Heart right ventricle (tissue), 16 donors: ENCODE data around the gene ANKRD62. TPM values are rescaled to one million over a fixed set of nuclear protein-coding genes. Genes with fewer than 3 reads are reported as not detected.

Experiments
- ATAC-seq, 8 donors: fragments of 200-7000 bp; cut with Tn5 transposase; one replicate each; pipeline ENCODE4 v1.9.1; 2020; ENCODE audit warnings: mild to moderate bottlenecking in 8 of 8, moderate library complexity in 8 of 8, moderate number of reproducible peaks in 1 of 8
- DNase-seq, 2 donors: peaks; one replicate each; pipeline ENCODE4 v3.0.0-alpha.2; 2020
- H3K27ac ChIP-seq, 10 donors: fragments of 200-600 bp; sonication (generic) in 2 of 10; one replicate each; pipeline versions ENCODE4 v1.5.0 to v1.8.0; 2020 to 2022; ENCODE audit warnings: mild to moderate bottlenecking in 3 of 10
- H3K27me3 ChIP-seq, 7 donors: fragments of 200-600 bp; one replicate each; pipeline ENCODE4 v1.8.0; 2021 to 2022; ENCODE audit warnings: mild to moderate bottlenecking in 2 of 7
- H3K36me3 ChIP-seq, 9 donors: fragments of 200-600 bp; sonication (generic) in 1 of 9; one replicate each; pipeline versions ENCODE4 v1.5.0 to v1.8.0; 2020 to 2022; ENCODE audit warnings: mild to moderate bottlenecking in 2 of 9
- H3K4me1 ChIP-seq, 9 donors: fragments of 200-600 bp; sonication (generic) in 1 of 9; one replicate each; pipeline versions ENCODE4 v1.5.0 to v1.8.0; 2020 to 2022; ENCODE audit warnings: mild to moderate bottlenecking in 4 of 9
- H3K4me3 ChIP-seq, 10 donors: fragments of 200-600 bp; sonication (generic) in 2 of 10; one replicate each; pipeline versions ENCODE4 v1.5.0 to v1.8.0; 2020 to 2022; ENCODE audit warnings: mild to moderate bottlenecking in 7 of 10, moderate library complexity in 2 of 10
- H3K9me3 ChIP-seq, 11 donors: fragments of 200-600 bp in 10 of 11; sonication (generic) in 2 of 11; one replicate each; pipeline versions ENCODE4 v1.5.0 to v1.8.0; 2013 to 2022; ENCODE audit warnings: mild to moderate bottlenecking in 2 of 11, control low read depth in 1 of 11, moderate library complexity in 1 of 11
- CTCF ChIP-seq, 9 donors: fragments of 200-600 bp; sonication (generic) in 2 of 9; IDR thresholded peaks; one replicate each; pipeline versions ENCODE4 v1.5.0 to v1.8.0; 2021 to 2022; ENCODE audit warnings: antibody characterized with exemption in 9 of 9, mild to moderate bottlenecking in 5 of 9, moderate library complexity in 1 of 9
- WGBS, 2 donors: extraction: QIAGEN DNeasy Blood & Tissue Kit; methylation state at CpG; one replicate each; pipeline ENCODE4 v1.1.7; 2013; ENCODE audit warnings: inconsistent platforms in 1 of 2; 5-methylcytosine and 5-hydroxymethylcytosine counted together
- intact Hi-C, 10 donors: fragments of 100-400 bp; cut with DNase I; formaldehyde crosslinking; loops; one replicate each; pipeline versions ENCODE4 v1.11.1 to v1.14.2; 2022
- polyA plus RNA-seq, 2 donors: library from polyadenylated mRNA; stranded (reverse); fragments of 200-250 nt; gene quantifications; one replicate each; pipeline ENCODE4 v1.2.3, GENCODE V29; 2013
- total RNA-seq, 10 donors: library from RNA; stranded (reverse); fragmentation: NEBNext Ultra II Directional in 3 of 10; extraction: Animal tissue kit (Norgen Biotek cat#: 25700) in 3 of 10; gene quantifications; one replicate each; pipeline versions ENCODE4 v1.2.1 to v1.2.4, GENCODE V29; 2021 to 2023
- donor health status: Arrhythmogenic right ventricular cardiomyopathy.
- donor health status: ischemic (EF 13 %, LVEDD 7.1; RV severe dilation, severe dysfunction).
- donor health status: healthy with polysubstance abuse.
- donor health status: DM: no; HTN: yes; CAD: no.
- donor health status: DM: no; HTN: no; CAD: no.
- donor health status: ischemic (EF 25% LVEDD 6.9; RV normal size, moderate dysfunction).
- donor health status: ischemic (EF 25% LVEDD 5.7; RV mildly dilated, moderate dysfunction).
- donor health status: healthy.
- donor health status: DM: yes; HTN: yes; CAD: no.
- donor health status: Ischemic cardiomyopathy.
- donor health status: ischemic (EF 35%, LVEDD 5.7; RV mildly dilated, moderate dysfunction).
- donor health status: nonischemic (EF 11% LVEDD 7.7; RV severe dilation, severe dysfunction).
- donor health status: DM: yes; HTN: yes; CAD: no.
- donor health status: PGD.
- donor health status: ischemic (EF 29% LVEDD 5.4; RV normal size, mild dysfunction).
- donor health status: nonischemic (EF 23%, LVEDD 6.1; RV moderate dilation, normal function).

Gene ANKRD62
- total and polyA plus RNA-seq, 12 donors, result not detected

DNA sequence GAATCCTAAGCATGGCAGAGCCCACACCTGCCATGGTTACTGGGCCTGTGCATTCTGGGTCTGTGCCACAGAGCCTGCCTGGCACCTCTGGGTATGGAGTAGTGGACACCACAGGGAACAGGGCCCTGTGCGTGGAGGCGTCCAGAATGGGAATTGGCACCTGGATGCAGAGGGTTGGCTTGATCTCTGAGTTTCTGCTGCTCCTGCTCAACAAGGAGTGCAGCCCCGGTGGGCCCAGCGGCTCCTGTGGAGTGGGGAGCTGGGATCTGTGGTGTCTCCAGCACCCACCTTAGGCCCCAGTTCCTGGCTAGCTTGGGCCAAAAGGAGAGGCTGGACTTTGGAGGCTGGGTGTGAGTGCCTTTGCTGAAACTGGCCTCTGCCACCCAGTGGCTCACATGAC lies 7.9 kb upstream of the ANKRD62 start:
- no peaks in the 10 kb centered on the region for H3K27me3 ChIP-seq
- intact Hi-C loops, result no loop called here
- no peak for TF ChIP-seq CTCF (IDR thresholded peaks at IDR 0.05)
- WGBS, 2 donors, result 81 to 97% methylated on average over 4 of the region's 4 CpGs
- H3K27ac ChIP-seq, result no peak overlapping the region
- DNase-seq, result no peak
- H3K4me1 ChIP-seq, result no peaks in the 10 kb centered on the region
- no peak overlapping the region for H3K4me3 ChIP-seq
- H3K9me3 ChIP-seq, result no peaks in the 10 kb centered on the region
- ATAC-seq, result no peak
- H3K36me3 ChIP-seq, result no peaks in the 10 kb centered on the region

GRCh38 chr18:12086249-12086648 lies 7.4 kb upstream of the ANKRD62 start:
- DNase-seq (peak in 1 of 2 donors; percentile 8), ATAC-seq (peak in 3 of 8 donors; percentile 18 to 31 (median 20))
- intact Hi-C loops, result no loop called here
- Histone ChIP-seq H3K27me3 (no peaks in the 10 kb centered on the region), H3K9me3 (no peaks in the 10 kb centered on the region), H3K36me3 (no peaks in the 10 kb centered on the region), H3K27ac (no peak overlapping the region), H3K4me3 (no peak overlapping the region), H3K4me1 (no peaks in the 10 kb centered on the region)
- WGBS, 2 donors, result 95 to 100% methylated on average over 3 to 5 of the region's 5 CpGs
- no peak for TF ChIP-seq CTCF (IDR thresholded peaks at IDR 0.05)

- no peak for TF ChIP-seq CTCF (IDR thresholded peaks at IDR 0.05)
- ATAC-seq, result peak in 3 of 8 donors; percentile 12 to 27 (median 13)
- H3K27ac ChIP-seq, result no peak overlapping the region
- no peaks in the 10 kb centered on the region for H3K9me3 ChIP-seq
- H3K27me3 ChIP-seq, result no peaks in the 10 kb centered on the region
- DNase-seq, result peak in 1 of 2 donors; percentile 8
- no peak overlapping the region for H3K4me3 ChIP-seq
- WGBS, 2 donors, result 91 to 94% methylated on average over 18 of the region's 18 CpGs
- H3K4me1 ChIP-seq, result no peaks in the 10 kb centered on the region
- H3K36me3 ChIP-seq, result no peaks in the 10 kb centered on the region
- intact Hi-C loops, result no loop called here
These were observed 6.8 kb upstream of the ANKRD62 start for GRCh38 chr18:12086677-12087470.

DNA sequence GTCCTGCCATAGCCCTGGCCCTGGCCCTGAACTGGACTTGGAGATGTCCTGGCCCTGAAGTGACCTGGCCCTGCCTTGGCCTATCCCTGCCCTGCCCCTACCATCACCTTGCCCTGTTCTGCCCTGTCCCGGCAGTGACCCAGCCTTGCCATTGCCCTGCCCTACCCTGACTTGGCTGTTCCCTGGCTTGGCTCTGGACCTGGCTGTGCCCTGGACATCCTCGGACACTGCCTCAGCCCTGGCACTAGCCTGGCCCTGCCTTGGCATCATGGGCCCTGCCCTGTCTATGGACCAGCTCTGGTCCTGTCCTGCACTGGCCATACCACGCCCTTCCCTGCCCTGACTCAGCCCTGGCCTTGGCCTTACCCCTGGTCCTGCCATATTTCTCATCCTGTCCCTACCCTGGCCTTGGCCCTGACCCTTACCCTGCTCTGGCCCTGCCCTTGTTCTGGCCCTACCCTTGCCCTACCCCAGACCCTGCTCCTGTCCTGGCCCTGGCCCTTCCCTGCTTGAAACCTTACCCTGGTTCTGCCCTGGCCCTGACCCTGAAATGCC lies 6.1 kb upstream of the ANKRD62 start:
- no peak for TF ChIP-seq CTCF (IDR thresholded peaks at IDR 0.05)
- intact Hi-C loops, result no loop called here
- no peak for DNase-seq

More for the DNA sequence above, 6.1 kb upstream of the ANKRD62 start:
- 85 to 91% methylated on average over 3 of the region's 3 CpGs for WGBS, 2 donors
- H3K4me1 ChIP-seq, result no peaks in the 10 kb centered on the region
- H3K4me3 ChIP-seq, result no peak overlapping the region
- peak in 5 of 8 donors; percentile 7 to 37 (median 15) for ATAC-seq
- no peak overlapping the region for H3K27ac ChIP-seq
- no peaks in the 10 kb centered on the region for H3K27me3 ChIP-seq
- H3K9me3 ChIP-seq, result no peaks in the 10 kb centered on the region
- no peaks in the 10 kb centered on the region for H3K36me3 ChIP-seq
